Thyroid gland (tissue), 4 donors: ENCODE data around the gene MSANTD4.

Experiments
- CTCF ChIP-seq, 6 experiments: fragments of 200-600 bp in 3 of 6; fragments of 450-650 bp in 3 of 6; sonication (generic) in 3 of 6; IDR thresholded peaks; one replicate each; pipeline ENCODE4 v1.5.1; 2016 to 2019; ENCODE audit warnings: antibody characterized with exemption in 6 of 6, mild to moderate bottlenecking in 2 of 6, inconsistent platforms in 1 of 6, moderate library complexity in 1 of 6
- POLR2A ChIP-seq, 2 donors: fragments of 450-650 bp; IDR thresholded peaks; one replicate each; pipeline ENCODE4 v1.6.1; 2017; ENCODE audit warnings: antibody characterized with exemption in 2 of 2, mild to moderate bottlenecking in 2 of 2, moderate library complexity in 1 of 2

- TF ChIP-seq CTCF (IDR thresholded peaks at IDR 0.05) (no peak), POLR2A (IDR thresholded peaks at IDR 0.05) (no peak)
Measured at GRCh38 chr11:106043540-106043939, 21.5 kb upstream of the MSANTD4 start.
